Measurements from ENCODE around the gene NXPH1. TPM values are rescaled to one million over a fixed set of nuclear protein-coding genes. Genes with fewer than 3 reads are reported as not detected.

NXPH1 gene
- not detected in 2 replicates for total RNA-seq (2014; rRNA removed; shearing (Covaris generic))

- Histone ChIP-seq H3K36me3 (no peaks in the 10 kb centered on the region), H3K4me1 (replicated peaks) (no peaks in the 10 kb centered on the region), H3K9me3 (replicated peaks) (0 out of 2 replicates have a peak, but pooled peaks cover 4% of the 10 kb centered on the region), H3K27ac (no peak within 1 kb of the TSS), H3K4me3 (no peak within 1 kb of the TSS), H3K27me3 (replicated peaks) (peaks cover 10% of the 10 kb centered on the region)
- no peak for DNase-seq (ENCODE audit: low read depth in 1 of 2, low spot score in 2 of 2)
Observed at GRCh38 chr7:8433477-8434289, at the start of gene NXPH1. Gene NXPH1, plus strand, starts transcription at chr7:8433609.

GRCh38 chr7:8384901-8385300, 48.5 kb upstream of the NXPH1 start:
- Histone ChIP-seq H3K4me3 (no peak overlapping the region), H3K27ac (no peak overlapping the region), H3K27me3 (replicated peaks) (no peaks in the 10 kb centered on the region), H3K9me3 (replicated peaks) (no peaks in the 10 kb centered on the region), H3K4me1 (replicated peaks) (no peaks in the 10 kb centered on the region), H3K36me3 (no peaks in the 10 kb centered on the region)
- no peak for DNase-seq (ENCODE audit: low read depth in 1 of 2, low spot score in 2 of 2)

GRCh38 chr7:8386926-8387550, 46.4 kb upstream of the NXPH1 start:
- no peaks in the 10 kb centered on the region for H3K4me1 ChIP-seq (replicated peaks)

GRCh38 chr7:8387551-8388256, 45.7 kb upstream of the NXPH1 start:
- H3K9me3 ChIP-seq (replicated peaks), result no peaks in the 10 kb centered on the region
- no peak overlapping the region for H3K27ac ChIP-seq
- no peaks in the 10 kb centered on the region for H3K4me1 ChIP-seq (replicated peaks)
- DNase-seq (ENCODE audit: low read depth in 1 of 2, low spot score in 2 of 2), result no peak
- H3K4me3 ChIP-seq, result no peak overlapping the region
- no peaks in the 10 kb centered on the region for H3K36me3 ChIP-seq
- no peaks in the 10 kb centered on the region for H3K27me3 ChIP-seq (replicated peaks)

More at GRCh38 chr7:8386926-8387550, 46.4 kb upstream of the NXPH1 start:
- no peak overlapping the region for H3K27ac ChIP-seq
- H3K4me3 ChIP-seq, result no peak overlapping the region
- no peaks in the 10 kb centered on the region for H3K36me3 ChIP-seq
- DNase-seq (ENCODE audit: low read depth in 1 of 2, low spot score in 2 of 2), result no peak
- H3K9me3 ChIP-seq (replicated peaks), result no peaks in the 10 kb centered on the region
- no peaks in the 10 kb centered on the region for H3K27me3 ChIP-seq (replicated peaks)

- DNase-seq (ENCODE audit: low read depth in 1 of 2, low spot score in 2 of 2), result no peak
- H3K27ac ChIP-seq, result no peak overlapping the region
- no peaks in the 10 kb centered on the region for H3K36me3 ChIP-seq
- no peaks in the 10 kb centered on the region for H3K4me1 ChIP-seq (replicated peaks)
- H3K27me3 ChIP-seq (replicated peaks), result no peaks in the 10 kb centered on the region
- H3K4me3 ChIP-seq, result no peak overlapping the region
- H3K9me3 ChIP-seq (replicated peaks), result no peaks in the 10 kb centered on the region
Observed at GRCh38 chr7:8388257-8388625, 45.2 kb upstream of the NXPH1 start.

GRCh38 chr7:8389593-8390261, 43.7 kb upstream of the NXPH1 start:
- DNase-seq (ENCODE audit: low read depth in 1 of 2, low spot score in 2 of 2), result no peak
- H3K9me3 ChIP-seq (replicated peaks), result no peaks in the 10 kb centered on the region
- no peak overlapping the region for H3K4me3 ChIP-seq
- no peaks in the 10 kb centered on the region for H3K4me1 ChIP-seq (replicated peaks)
- no peak overlapping the region for H3K27ac ChIP-seq
- H3K36me3 ChIP-seq, result no peaks in the 10 kb centered on the region
- no peaks in the 10 kb centered on the region for H3K27me3 ChIP-seq (replicated peaks)

- Histone ChIP-seq H3K36me3 (no peaks in the 10 kb centered on the region), H3K4me1 (replicated peaks) (no peaks in the 10 kb centered on the region), H3K27ac (no peak overlapping the region), H3K4me3 (no peak overlapping the region), H3K9me3 (replicated peaks) (no peaks in the 10 kb centered on the region), H3K27me3 (replicated peaks) (no peaks in the 10 kb centered on the region)
- DNase-seq (ENCODE audit: low read depth in 1 of 2, low spot score in 2 of 2), result no peak
Observed at GRCh38 chr7:8390262-8390626, 43.2 kb upstream of the NXPH1 start.

GRCh38 chr7:8391353-8392062, 41.9 kb upstream of the NXPH1 start:
- no peaks in the 10 kb centered on the region for H3K27me3 ChIP-seq (replicated peaks)
- no peaks in the 10 kb centered on the region for H3K9me3 ChIP-seq (replicated peaks)
- no peak for DNase-seq (ENCODE audit: low read depth in 1 of 2, low spot score in 2 of 2)
- H3K4me3 ChIP-seq, result no peak overlapping the region
- H3K27ac ChIP-seq, result no peak overlapping the region
- H3K4me1 ChIP-seq (replicated peaks), result no peaks in the 10 kb centered on the region
- no peaks in the 10 kb centered on the region for H3K36me3 ChIP-seq

- DNase-seq (ENCODE audit: low read depth in 1 of 2, low spot score in 2 of 2), result no peak
- Histone ChIP-seq H3K9me3 (replicated peaks) (no peaks in the 10 kb centered on the region), H3K27ac (no peak overlapping the region), H3K27me3 (replicated peaks) (no peaks in the 10 kb centered on the region), H3K36me3 (no peaks in the 10 kb centered on the region), H3K4me1 (replicated peaks) (no peaks in the 10 kb centered on the region), H3K4me3 (no peak overlapping the region)
Observed at GRCh38 chr7:8396294-8396693, 37.1 kb upstream of the NXPH1 start.

- Histone ChIP-seq H3K36me3 (no peaks in the 10 kb centered on the region), H3K27ac (no peak overlapping the region), H3K4me3 (no peak overlapping the region), H3K4me1 (replicated peaks) (no peaks in the 10 kb centered on the region), H3K9me3 (replicated peaks) (no peaks in the 10 kb centered on the region), H3K27me3 (replicated peaks) (no peaks in the 10 kb centered on the region)
- DNase-seq (ENCODE audit: low read depth in 1 of 2, low spot score in 2 of 2), result no peak
Observed at GRCh38 chr7:8408871-8409270, 24.5 kb upstream of the NXPH1 start.

- no peaks in the 10 kb centered on the region for H3K36me3 ChIP-seq
- no peak overlapping the region for H3K27ac ChIP-seq
Observed at GRCh38 chr7:8411103-8411502, 22.3 kb upstream of the NXPH1 start.

GRCh38 chr7:8413600-8413999, 19.8 kb upstream of the NXPH1 start:
- H3K9me3 ChIP-seq (replicated peaks), result no peaks in the 10 kb centered on the region
- no peak overlapping the region for H3K4me3 ChIP-seq
- no peak overlapping the region for H3K27ac ChIP-seq
- H3K27me3 ChIP-seq (replicated peaks), result no peaks in the 10 kb centered on the region
- no peak for DNase-seq (ENCODE audit: low read depth in 1 of 2, low spot score in 2 of 2)
- no peaks in the 10 kb centered on the region for H3K36me3 ChIP-seq
- H3K4me1 ChIP-seq (replicated peaks), result no peaks in the 10 kb centered on the region

More at GRCh38 chr7:8411103-8411502, 22.3 kb upstream of the NXPH1 start:
- DNase-seq (ENCODE audit: low read depth in 1 of 2, low spot score in 2 of 2), result no peak
- H3K27me3 ChIP-seq (replicated peaks), result no peaks in the 10 kb centered on the region
- no peaks in the 10 kb centered on the region for H3K9me3 ChIP-seq (replicated peaks)
- no peaks in the 10 kb centered on the region for H3K4me1 ChIP-seq (replicated peaks)
- H3K4me3 ChIP-seq, result no peak overlapping the region

- Histone ChIP-seq H3K9me3 (replicated peaks) (no peaks in the 10 kb centered on the region), H3K27ac (no peak overlapping the region), H3K27me3 (replicated peaks) (no peaks in the 10 kb centered on the region), H3K4me3 (no peak overlapping the region), H3K36me3 (no peaks in the 10 kb centered on the region), H3K4me1 (replicated peaks) (no peaks in the 10 kb centered on the region)
- DNase-seq (ENCODE audit: low read depth in 1 of 2, low spot score in 2 of 2), result peak; percentile 25 to 50
Observed at GRCh38 chr7:8418629-8419245, 14.7 kb upstream of the NXPH1 start.
